GM12878 (cell line): ENCODE measurements around the gene LBHD1. TPM values are rescaled to one million over a fixed set of nuclear protein-coding genes. Genes with fewer than 3 reads are reported as not detected.

Source experiments
- ATAC-seq: fragments of 200-7000 bp; cut with Tn5 transposase; 3 replicates; pipeline ENCODE4 v1.9.1; 2020; ENCODE audit warnings: mild to moderate bottlenecking, moderate library complexity
- BruUV-seq: library from RNA; stranded (reverse); fragments of 400-500 nt; replicated peaks from 2 replicates; lab custom pipeline; 2021; lab: Mats Ljungman, UMichigan
- CTCF ChIA-PET: fragments of 300-600 bp; sonication (Branson Sonifier 250); formaldehyde crosslinking; extraction: SDS; loops from one replicate; lab custom pipeline; 2021; ENCODE audit warnings: inconsistent platforms; lab: Yijun Ruan, JAX
- POLR2A ChIA-PET: fragments of 350-600 bp; formaldehyde crosslinking; extraction: SDS; loops from one replicate; lab custom pipeline; 2021; ENCODE audit warnings: inconsistent platforms; lab: Charles Lee
- RAD21 ChIA-PET: fragments of 300-600 bp; sonication (Branson Sonifier 250); formaldehyde crosslinking; loops from one replicate; lab custom pipeline; 2023; ENCODE audit warnings: antibody characterized with exemption; ENCODE audit not compliant: unreplicated experiment; lab: Charles Lee
- SMC1A ChIA-PET: fragments of 300-600 bp; sonication (Branson Sonifier 250); formaldehyde crosslinking; loops from one replicate; lab custom pipeline; 2023; ENCODE audit not compliant: unreplicated experiment, uncharacterized antibody; lab: Charles Lee
- DNase-seq: peaks from one replicate; pipeline ENCODE4 v3.0.0-alpha.2; 2011; ENCODE audit warnings: low read depth, low spot score
- FAIRE-seq: peaks from 3 replicates; lab custom pipeline; 2011; peaks lifted over from hg19 to GRCh38; lab: Jason Lieb, UNC
- H2AFZ ChIP-seq: 2 replicates; pipeline ENCODE4 v1.6.0; 2011; ENCODE audit warnings: low read depth, low read length, control low read depth; ENCODE audit not compliant: control insufficient read depth
- H3K27ac ChIP-seq: 2 replicates; pipeline ENCODE4 v1.5.1; 2011; ENCODE audit warnings: control low read depth; ENCODE audit not compliant: control insufficient read depth, insufficient read depth
- H3K27me3 ChIP-seq, 2 experiments: replicated peaks in 1 of 2; 2 replicates each; pipeline versions ENCODE4 v1.6.0 to v1.6.1; 2011; ENCODE audit warnings: low read length in 1 of 2; ENCODE audit not compliant: control insufficient read depth in 2 of 2, insufficient read depth in 2 of 2
- H3K36me3 ChIP-seq, 2 experiments: 2 replicates each; pipeline ENCODE4 v1.5.1; 2011; ENCODE audit warnings: low read length in 1 of 2; ENCODE audit not compliant: control insufficient read depth in 2 of 2, insufficient read depth in 2 of 2
- H3K4me1 ChIP-seq: 2 replicates; pipeline ENCODE4 v1.6.1; 2011; ENCODE audit warnings: mild to moderate bottlenecking, low read length, moderate library complexity, mixed read lengths; ENCODE audit not compliant: control insufficient read depth, insufficient read depth
- H3K4me2 ChIP-seq: 2 replicates; pipeline ENCODE4 v1.6.0; 2011; ENCODE audit warnings: control low read depth; ENCODE audit not compliant: control insufficient read depth, insufficient read depth
- H3K4me3 ChIP-seq: fragments of 200-600 bp; sonication (generic); 2 replicates; pipeline ENCODE4 v1.5.1; 2016
- H3K79me2 ChIP-seq: 2 replicates; pipeline ENCODE4 v1.6.0; 2011; ENCODE audit warnings: low read length; ENCODE audit not compliant: control insufficient read depth, insufficient read depth
- H3K9ac ChIP-seq: 2 replicates; pipeline ENCODE4 v1.8.0; 2011; ENCODE audit warnings: low read length, control low read depth, mixed read lengths; ENCODE audit not compliant: control insufficient read depth, insufficient read depth
- H3K9me3 ChIP-seq: replicated peaks from 3 replicates; pipeline ENCODE4 v1.5.1; 2011; ENCODE audit warnings: mild to moderate bottlenecking, low read length; ENCODE audit not compliant: control insufficient read depth, insufficient read depth
- H4K20me1 ChIP-seq: 2 replicates; pipeline ENCODE4 v1.6.0; 2011; ENCODE audit not compliant: control insufficient read depth, insufficient read depth
- CHD1 ChIP-seq: IDR thresholded peaks from 2 replicates; pipeline ENCODE4 v1.6.1; 2012; ENCODE audit warnings: low read depth, low read length, improper control_type of control experiment
- EP300 ChIP-seq, 2 experiments: fragments of 150-350 bp in 1 of 2; IDR thresholded peaks; 2 replicates each; pipeline ENCODE4 v1.6.1; 2011 to 2012; ENCODE audit warnings: low read depth in 2 of 2, low read length in 2 of 2, borderline replicate concordance in 1 of 2, improper control_type of control experiment in 1 of 2, inconsistent platforms in 1 of 2; ENCODE audit not compliant: control insufficient read depth in 1 of 2
- FOXK2 ChIP-seq: fragments of 450-650 bp; IDR thresholded peaks from 2 replicates; pipeline ENCODE4 v1.6.1; 2017; ENCODE audit warnings: mild to moderate bottlenecking, moderate library complexity
- HDAC2 ChIP-seq: fragments of 200-600 bp; sonication (generic); IDR thresholded peaks from 2 replicates; pipeline ENCODE4 v1.6.1; 2017
- HDGF ChIP-seq: fragments of 450-650 bp; IDR thresholded peaks from 2 replicates; pipeline ENCODE4 v1.6.1; 2016; ENCODE audit warnings: antibody characterized with exemption
- IKZF2 ChIP-seq, 2 experiments: fragments of 450-650 bp; IDR thresholded peaks; 2 replicates each; pipeline ENCODE4 v1.6.1; 2017; ENCODE audit warnings: mild to moderate bottlenecking in 2 of 2, moderate library complexity in 2 of 2
- KAT2A ChIP-seq: conservative IDR thresholded peaks from 2 replicates; pipeline ENCODE4 v1.6.1; 2011; ENCODE audit warnings: low read depth, low read length; ENCODE audit not compliant: control insufficient read depth
- MYB ChIP-seq: fragments of 150-350 bp; IDR thresholded peaks from 2 replicates; pipeline ENCODE4 v1.6.1; 2014; ENCODE audit warnings: mild to moderate bottlenecking, low read depth, low read length, borderline replicate concordance
- NFIC ChIP-seq: IDR thresholded peaks from 2 replicates; pipeline ENCODE4 v1.6.1; 2012; ENCODE audit warnings: low read depth, mild to moderate bottlenecking, inconsistent platforms, low read length, moderate library complexity
- TCF12 ChIP-seq: IDR thresholded peaks from 2 replicates; pipeline ENCODE4 v1.6.1; 2011; ENCODE audit warnings: low read depth, mild to moderate bottlenecking, low read length
- TCF7 ChIP-seq: IDR thresholded peaks from 2 replicates; pipeline ENCODE4 v1.6.1; 2014; ENCODE audit warnings: antibody characterized with exemption, borderline replicate concordance
- YY1 ChIP-seq: IDR thresholded peaks from 2 replicates; pipeline ENCODE4 v1.6.1; 2011; ENCODE audit warnings: low read depth, mild to moderate bottlenecking, low read length
- WGBS: methylation state at CpG from one replicate; pipeline ENCODE4 v1.1.6; 2016; ENCODE audit warnings: low lambda C conversion rate; ENCODE audit not compliant: insufficient replicate concordance, insufficient coverage; ENCODE audit errors: missing lambda C conversion rate; 5-methylcytosine and 5-hydroxymethylcytosine counted together
- in situ Hi-C: fragments of 300-500 bp; cut with MboI; formaldehyde crosslinking; loops from 9 replicates; pipeline ENCODE4 v1.14.3; 2018; ENCODE audit warnings: mixed read lengths
- intact Hi-C: fragments of 100-400 bp; cut with micrococcal nuclease; formaldehyde crosslinking; loops from one replicate; pipeline ENCODE4 v1.14.2; 2022; ENCODE audit not compliant: unreplicated experiment
- polyA plus RNA-seq, 11 experiments: library from polyadenylated mRNA; depleted of rRNA in 4 of 11; unstranded in 6 of 11; stranded (reverse) in 5 of 11; fragments of >200 nt; fragmentation: Nextera tagmentation in 4 of 11; fragmentation: Illumina TruSeq in 1 of 11; extraction: Ambion mirVana in 4 of 11; extraction: Trizol in 1 of 11; gene quantifications; 1 replicate in 1 of 11; 2 replicates in 10 of 11; pipeline versions ENCODE4 v1.2.1 to v1.2.3, GENCODE V29; 2011 to 2016; ENCODE audit warnings: inconsistent platforms in 2 of 11, missing spikeins in 2 of 11, low read depth in 1 of 11
- total RNA-seq, 4 experiments: library from RNA; depleted of rRNA in 3 of 4; stranded (reverse); fragments of >200 nt in 3 of 4; fragmentation: Illumina TruSeq in 1 of 4; extraction: Trizol in 1 of 4; gene quantifications; 2 replicates each; pipeline versions ENCODE4 v1.2.1 to v1.2.3, GENCODE V29; 2013 to 2021
- TF ChIP-seq, protein P1 (sequence below): fragments of 450-650 bp; IDR thresholded peaks from 2 replicates; pipeline ENCODE4 v1.6.1; 2018; ENCODE audit warnings: borderline replicate concordance, mild to moderate bottlenecking; ENCODE audit not compliant: partially characterized antibody

Gene LBHD1
- total and polyA plus RNA-seq, 10 of the 15 experiments (the other 5 are each of a cell fraction or from before 2014, with no cell fraction given) = 0.79 to 12.0 (median 7.6) TPM

DNA sequence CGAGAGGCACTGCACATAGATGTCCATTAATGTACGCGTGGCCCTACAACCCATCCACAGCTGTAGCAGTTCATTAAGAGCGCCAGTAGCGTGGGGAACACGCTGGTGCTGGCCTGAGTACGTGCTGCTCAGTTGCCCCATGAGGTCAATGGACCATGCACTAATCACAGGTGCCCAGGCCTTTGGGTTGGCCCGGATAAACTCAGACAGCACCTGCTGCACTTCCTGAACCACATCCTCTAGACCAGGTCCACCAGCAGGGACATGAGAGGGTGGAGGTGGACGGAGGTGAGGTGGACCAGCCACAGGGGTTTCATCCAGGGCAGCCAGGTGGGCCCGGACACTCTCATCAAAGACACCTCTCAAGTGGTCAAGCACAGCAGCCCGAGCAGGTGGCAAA is 22.6 kb downstream of the LBHD1 start:
- WGBS = 81% methylated on average over 11 of the region's 11 CpGs
- FAIRE-seq (no peak), ATAC-seq (no peak), DNase-seq (no peak)
- no TSS peak for BruUV-seq
- no peaks in the 10 kb centered on the region for H3K27me3 ChIP-seq
- no peak overlapping the region for H3K4me2 ChIP-seq
- intact Hi-C loops = no loop called here
- ChIA-PET RAD21 (no interaction called here), CTCF (interaction anchor here (1.0 to 1.7 kb wide), 3 partner anchors 38 to 225 kb away, joined by 3 to 5 read pairs (median 4); no protein-coding TSS in a partner anchor), SMC1A (interaction anchor here (1.0 to 1.4 kb wide), 2 partner anchors 50 to 58 kb away, joined by 4 to 6 read pairs; partner anchors contain the start of gene TUT1), POLR2A (interaction anchor here (0.5 to 14.6 kb wide), 9 partner anchors 20 to 235 kb away, joined by 3 to 295 read pairs (median 4); partner anchors contain the start of genes C11orf98, CSKMT, LBHD1 and UQCC3)
- no peak overlapping the region for H3K4me3 ChIP-seq
- H3K79me2 ChIP-seq = peaks cover 43% of the 10 kb centered on the region
- H3K9me3 ChIP-seq = no peaks in the 10 kb centered on the region
- peaks cover 9% of the 10 kb centered on the region for H3K4me1 ChIP-seq
- H2AFZ ChIP-seq = no peak overlapping the region
- no peak overlapping the region for H3K9ac ChIP-seq
- H4K20me1 ChIP-seq = no peaks in the 10 kb centered on the region; the same call in 1 of the 2 replicates
- no peak for TF ChIP-seq TCF12
- no peak for TF ChIP-seq HDGF
- TF ChIP-seq, protein P1, sequence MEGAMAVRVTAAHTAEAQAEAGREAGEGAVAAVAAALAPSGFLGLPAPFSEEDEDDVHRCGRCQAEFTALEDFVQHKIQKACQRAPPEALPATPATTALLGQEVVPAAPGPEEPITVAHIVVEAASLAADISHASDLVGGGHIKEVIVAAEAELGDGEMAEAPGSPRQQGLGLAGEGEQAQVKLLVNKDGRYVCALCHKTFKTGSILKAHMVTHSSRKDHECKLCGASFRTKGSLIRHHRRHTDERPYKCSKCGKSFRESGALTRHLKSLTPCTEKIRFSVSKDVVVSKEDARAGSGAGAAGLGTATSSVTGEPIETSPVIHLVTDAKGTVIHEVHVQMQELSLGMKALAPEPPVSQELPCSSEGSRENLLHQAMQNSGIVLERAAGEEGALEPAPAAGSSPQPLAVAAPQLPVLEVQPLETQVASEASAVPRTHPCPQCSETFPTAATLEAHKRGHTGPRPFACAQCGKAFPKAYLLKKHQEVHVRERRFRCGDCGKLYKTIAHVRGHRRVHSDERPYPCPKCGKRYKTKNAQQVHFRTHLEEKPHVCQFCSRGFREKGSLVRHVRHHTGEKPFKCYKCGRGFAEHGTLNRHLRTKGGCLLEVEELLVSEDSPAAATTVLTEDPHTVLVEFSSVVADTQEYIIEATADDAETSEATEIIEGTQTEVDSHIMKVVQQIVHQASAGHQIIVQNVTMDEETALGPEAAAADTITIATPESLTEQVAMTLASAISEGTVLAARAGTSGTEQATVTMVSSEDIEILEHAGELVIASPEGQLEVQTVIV = no peak
- no peak for TF ChIP-seq EP300 (IDR thresholded peaks at IDR 0.05; ENCODE audit: borderline replicate concordance in 1 of 2, control insufficient read depth in 1 of 2, low read depth in 2 of 2, low read length in 2 of 2)
- TF ChIP-seq HDAC2 = no peak
- TF ChIP-seq KAT2A = no peak
- no peak for TF ChIP-seq IKZF2 (IDR thresholded peaks at IDR 0.05)
- no peak for TF ChIP-seq YY1
- no peak for TF ChIP-seq CHD1
- TF ChIP-seq MYB = no peak
- no peak for TF ChIP-seq NFIC
- TF ChIP-seq TCF7 = no peak
- no peak for TF ChIP-seq FOXK2
- TF ChIP-seq, all 136 proteins: peak for 0
- Histone ChIP-seq H3K36me3 (peaks cover 5 to 13% of the 10 kb centered on the region in 2 experiments; a peak in 3 of 4 replicates), H3K27ac (no peak overlapping the region)
- in situ Hi-C loops = no loop called here
